Panc1 (cell line): ENCODE measurements around the gene TOX3. TPM values are rescaled to one million over a fixed set of nuclear protein-coding genes. Genes with fewer than 3 reads are reported as not detected.

Source experiments
- ATAC-seq: fragments of 200-7000 bp; cut with Tn5 transposase; 2 replicates; pipeline ENCODE4 v1.9.1; 2020; ENCODE audit warnings: mild to moderate bottlenecking, moderate library complexity
- BruUV-seq: library from RNA; stranded (reverse); fragments of 400-500 nt; replicated peaks from 2 replicates; lab custom pipeline; 2021; lab: Mats Ljungman, UMichigan
- CTCF ChIA-PET: fragments of 300-600 bp; sonication (Branson Sonifier 250); formaldehyde crosslinking; loops from one replicate; lab custom pipeline; 2022; ENCODE audit warnings: antibody characterized with exemption; lab: Charles Lee
- POLR2A ChIA-PET: fragments of 300-600 bp; sonication (Branson Sonifier 250); formaldehyde crosslinking; loops from one replicate; lab custom pipeline; 2022; ENCODE audit warnings: antibody characterized with exemption; lab: Charles Lee
- DNase-seq: peaks from one replicate; pipeline ENCODE4 v3.0.0-alpha.2; 2010; ENCODE audit warnings: low read depth, low spot score
- H3K27ac ChIP-seq: 2 replicates; pipeline ENCODE4 v1.5.1; 2011; ENCODE audit warnings: mild to moderate bottlenecking, low read length, inconsistent platforms
- H3K27me3 ChIP-seq: fragments of 200-500 bp; sonication (Bioruptor generic); 2 replicates; pipeline ENCODE4 v1.6.0; 2014; ENCODE audit warnings: low read length, inconsistent platforms; ENCODE audit not compliant: control insufficient read depth, insufficient read depth
- H3K36me3 ChIP-seq: fragments of 200-500 bp; sonication (Bioruptor generic); 2 replicates; pipeline ENCODE4 v1.5.1; 2014; ENCODE audit warnings: inconsistent platforms, mild to moderate bottlenecking, low read length, moderate library complexity; ENCODE audit not compliant: control insufficient read depth, insufficient read depth
- H3K4me1 ChIP-seq: 2 replicates; pipeline ENCODE4 v1.5.1; 2011; ENCODE audit warnings: inconsistent platforms, mild to moderate bottlenecking, low read length, moderate library complexity; ENCODE audit not compliant: control insufficient read depth, insufficient read depth
- H3K4me3 ChIP-seq, 2 experiments: 2 replicates each; pipeline ENCODE4 v1.5.1; 2011 to 2012; ENCODE audit warnings: low read depth in 2 of 2, low read length in 2 of 2, mild to moderate bottlenecking in 2 of 2, inconsistent platforms in 1 of 2, moderate library complexity in 1 of 2
- H3K9me3 ChIP-seq: fragments of 200-500 bp; sonication (Bioruptor generic); 2 replicates; pipeline ENCODE4 v1.5.1; 2014; ENCODE audit warnings: low read depth, mild to moderate bottlenecking, inconsistent platforms, low read length, moderate library complexity; ENCODE audit not compliant: control insufficient read depth, insufficient read depth
- POLR2AphosphoS5 ChIP-seq: IDR thresholded peaks from 2 replicates; pipeline ENCODE4 v1.6.1; 2012; ENCODE audit warnings: mild to moderate bottlenecking, low read depth, low read length, moderate library complexity
- SIN3A ChIP-seq: IDR thresholded peaks from 2 replicates; pipeline ENCODE4 v1.6.1; 2012; ENCODE audit warnings: low read depth, mild to moderate bottlenecking, low read length, moderate library complexity, borderline replicate concordance; ENCODE audit not compliant: insufficient read depth
- TCF7L2 ChIP-seq: IDR thresholded peaks from 2 replicates; pipeline ENCODE4 v1.6.1; 2011; ENCODE audit warnings: mild to moderate bottlenecking, low read depth, low read length, inconsistent platforms
- in situ Hi-C: cut with HindIII; loops from 2 replicates; pipeline ENCODE4 v1.10.0; 2016; ENCODE audit warnings: low sequenced_read_pairs, low pct_unique_long_range_greater_than_20kb
- intact Hi-C: fragments of 100-400 bp; cut with micrococcal nuclease; formaldehyde crosslinking; loops from one replicate; pipeline ENCODE4 v1.10.0; 2022; ENCODE audit not compliant: unreplicated experiment
- total RNA-seq: library from RNA; stranded (reverse); gene quantifications from one replicate; pipeline ENCODE4 v1.2.1, GENCODE V29; 2021; ENCODE audit not compliant: unreplicated experiment
- TF ChIP-seq, protein P1 (sequence below), 2 experiments: IDR thresholded peaks; 2 replicates each; pipeline ENCODE4 v1.6.1; 2011 to 2012; ENCODE audit warnings: low read depth in 2 of 2, control low read depth in 1 of 2, low read length in 1 of 2, mild to moderate bottlenecking in 1 of 2, moderate library complexity in 1 of 2; ENCODE audit not compliant: insufficient read depth in 1 of 2
- TF ChIP-seq, protein P2 (sequence below): fragments of 450-650 bp; IDR thresholded peaks from 2 replicates; pipeline ENCODE4 v1.5.1; 2017; ENCODE audit warnings: mild to moderate bottlenecking

The TOX3 gene
- total RNA-seq, 1 experiment from 2014 or later: 3.4 TPM

- H3K27me3 ChIP-seq: no peaks in the 10 kb centered on the region
- CTCF ChIA-PET: no interaction called here
- no peak for ATAC-seq
- DNase-seq: no peak
- no peaks in the 10 kb centered on the region for H3K4me1 ChIP-seq
- BruUV-seq: no TSS peak
- no peaks in the 10 kb centered on the region for H3K9me3 ChIP-seq
- no peaks in the 10 kb centered on the region for H3K36me3 ChIP-seq
- POLR2A ChIA-PET: no interaction called here
- in situ Hi-C loops (no loop called here), intact Hi-C loops (no loop called here)
- no peak overlapping the region for H3K27ac ChIP-seq
- no peak for TF ChIP-seq SIN3A
- TF ChIP-seq, protein P1, sequence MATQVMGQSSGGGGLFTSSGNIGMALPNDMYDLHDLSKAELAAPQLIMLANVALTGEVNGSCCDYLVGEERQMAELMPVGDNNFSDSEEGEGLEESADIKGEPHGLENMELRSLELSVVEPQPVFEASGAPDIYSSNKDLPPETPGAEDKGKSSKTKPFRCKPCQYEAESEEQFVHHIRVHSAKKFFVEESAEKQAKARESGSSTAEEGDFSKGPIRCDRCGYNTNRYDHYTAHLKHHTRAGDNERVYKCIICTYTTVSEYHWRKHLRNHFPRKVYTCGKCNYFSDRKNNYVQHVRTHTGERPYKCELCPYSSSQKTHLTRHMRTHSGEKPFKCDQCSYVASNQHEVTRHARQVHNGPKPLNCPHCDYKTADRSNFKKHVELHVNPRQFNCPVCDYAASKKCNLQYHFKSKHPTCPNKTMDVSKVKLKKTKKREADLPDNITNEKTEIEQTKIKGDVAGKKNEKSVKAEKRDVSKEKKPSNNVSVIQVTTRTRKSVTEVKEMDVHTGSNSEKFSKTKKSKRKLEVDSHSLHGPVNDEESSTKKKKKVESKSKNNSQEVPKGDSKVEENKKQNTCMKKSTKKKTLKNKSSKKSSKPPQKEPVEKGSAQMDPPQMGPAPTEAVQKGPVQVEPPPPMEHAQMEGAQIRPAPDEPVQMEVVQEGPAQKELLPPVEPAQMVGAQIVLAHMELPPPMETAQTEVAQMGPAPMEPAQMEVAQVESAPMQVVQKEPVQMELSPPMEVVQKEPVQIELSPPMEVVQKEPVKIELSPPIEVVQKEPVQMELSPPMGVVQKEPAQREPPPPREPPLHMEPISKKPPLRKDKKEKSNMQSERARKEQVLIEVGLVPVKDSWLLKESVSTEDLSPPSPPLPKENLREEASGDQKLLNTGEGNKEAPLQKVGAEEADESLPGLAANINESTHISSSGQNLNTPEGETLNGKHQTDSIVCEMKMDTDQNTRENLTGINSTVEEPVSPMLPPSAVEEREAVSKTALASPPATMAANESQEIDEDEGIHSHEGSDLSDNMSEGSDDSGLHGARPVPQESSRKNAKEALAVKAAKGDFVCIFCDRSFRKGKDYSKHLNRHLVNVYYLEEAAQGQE (IDR thresholded peaks at IDR 0.05; ENCODE audit: insufficient read depth in 1 of 2, low read depth in 2 of 2, low read length in 1 of 2): no peak
- TF ChIP-seq TCF7L2: no peak
- TF ChIP-seq, protein P2, sequence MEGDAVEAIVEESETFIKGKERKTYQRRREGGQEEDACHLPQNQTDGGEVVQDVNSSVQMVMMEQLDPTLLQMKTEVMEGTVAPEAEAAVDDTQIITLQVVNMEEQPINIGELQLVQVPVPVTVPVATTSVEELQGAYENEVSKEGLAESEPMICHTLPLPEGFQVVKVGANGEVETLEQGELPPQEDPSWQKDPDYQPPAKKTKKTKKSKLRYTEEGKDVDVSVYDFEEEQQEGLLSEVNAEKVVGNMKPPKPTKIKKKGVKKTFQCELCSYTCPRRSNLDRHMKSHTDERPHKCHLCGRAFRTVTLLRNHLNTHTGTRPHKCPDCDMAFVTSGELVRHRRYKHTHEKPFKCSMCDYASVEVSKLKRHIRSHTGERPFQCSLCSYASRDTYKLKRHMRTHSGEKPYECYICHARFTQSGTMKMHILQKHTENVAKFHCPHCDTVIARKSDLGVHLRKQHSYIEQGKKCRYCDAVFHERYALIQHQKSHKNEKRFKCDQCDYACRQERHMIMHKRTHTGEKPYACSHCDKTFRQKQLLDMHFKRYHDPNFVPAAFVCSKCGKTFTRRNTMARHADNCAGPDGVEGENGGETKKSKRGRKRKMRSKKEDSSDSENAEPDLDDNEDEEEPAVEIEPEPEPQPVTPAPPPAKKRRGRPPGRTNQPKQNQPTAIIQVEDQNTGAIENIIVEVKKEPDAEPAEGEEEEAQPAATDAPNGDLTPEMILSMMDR: no peak
- TF ChIP-seq POLR2AphosphoS5: no peak
- H3K4me3 ChIP-seq: no peak overlapping the region
Observed at GRCh38 chr16:52572656-52573055, 25.7 kb upstream of the TOX3 start.

- TF ChIP-seq SIN3A (no peak), TCF7L2 (no peak), POLR2AphosphoS5 (no peak)
- TF ChIP-seq, protein P2: no peak
- TF ChIP-seq, protein P1 (IDR thresholded peaks at IDR 0.05; ENCODE audit: insufficient read depth in 1 of 2, low read depth in 2 of 2, low read length in 1 of 2): no peak
- H3K9me3 ChIP-seq: no peaks in the 10 kb centered on the region
- DNase-seq (no peak), ATAC-seq (no peak)
- in situ Hi-C loops: no loop called here
- ChIA-PET CTCF (no interaction called here), POLR2A (no interaction called here)
- H3K4me1 ChIP-seq: no peaks in the 10 kb centered on the region
- BruUV-seq: no TSS peak
- no peak overlapping the region for H3K27ac ChIP-seq
- no peak overlapping the region for H3K4me3 ChIP-seq
- intact Hi-C loops: no loop called here
- no peaks in the 10 kb centered on the region for H3K36me3 ChIP-seq
- H3K27me3 ChIP-seq: no peaks in the 10 kb centered on the region
Observed at GRCh38 chr16:52570495-52571091, 23.6 kb upstream of the TOX3 start.
